GM19035 (cell line): ENCODE data around the gene MAP1LC3B.

Experiments
- ATAC-seq: cut with Tn5 transposase; IDR thresholded peaks from one replicate; pipeline ENCODE4 v1.9.1; 2021; ENCODE audit not compliant: unreplicated experiment

The MAP1LC3B gene

DNA sequence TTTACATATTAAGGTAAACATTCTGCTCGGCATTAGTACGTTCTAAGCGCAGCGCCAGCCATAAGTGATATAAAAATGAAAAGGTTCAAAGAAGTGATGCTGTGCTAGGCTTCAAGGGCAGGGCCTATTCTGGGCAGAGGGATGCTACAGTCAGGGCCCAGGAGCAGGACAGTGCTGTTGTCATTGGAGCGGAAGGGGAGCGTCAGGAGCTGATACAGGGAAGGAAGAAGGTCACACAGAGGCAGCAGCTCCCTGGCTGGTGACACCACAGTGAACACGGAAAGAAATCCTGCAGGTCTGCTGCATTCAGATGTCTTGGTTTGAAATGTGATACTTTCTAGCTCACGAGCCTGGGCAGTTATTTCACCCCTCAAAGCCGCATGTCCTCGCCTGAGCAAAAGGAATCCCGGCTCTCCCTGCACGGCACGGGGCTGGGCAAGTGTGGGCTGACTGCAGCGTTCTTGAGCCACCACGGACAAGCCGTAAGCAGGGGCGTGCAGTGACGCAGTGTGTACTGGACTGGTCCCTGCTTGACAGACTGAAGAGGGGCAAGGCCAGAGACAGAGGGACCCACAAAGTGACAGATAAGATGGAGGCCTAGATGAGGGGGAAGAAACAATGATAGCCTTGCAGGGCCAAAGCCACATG is 59.6 kb downstream of the MAP1LC3B start:
- no peak for ATAC-seq

DNA sequence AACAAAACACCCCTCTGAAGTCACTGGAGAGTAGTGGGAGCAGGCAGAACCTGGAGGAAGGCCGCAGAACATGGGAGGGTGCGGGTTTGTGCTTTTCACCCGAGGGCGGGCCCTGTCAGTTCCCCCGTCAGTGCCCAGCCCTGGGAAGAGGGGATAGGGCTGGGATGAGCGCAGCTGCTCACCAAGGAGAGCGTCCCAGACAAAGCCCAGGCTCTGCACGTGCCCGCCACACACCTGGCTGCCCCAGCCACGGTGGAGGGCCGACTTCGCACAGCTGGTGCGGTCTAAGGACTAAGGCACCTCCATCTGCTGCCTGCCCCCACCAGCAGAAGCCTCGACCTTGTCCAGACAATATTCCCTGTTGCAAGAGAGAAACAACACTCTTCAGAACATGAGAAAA is 61.2 kb downstream of the MAP1LC3B start:
- no peak for ATAC-seq
